ENCODE results near the gene RGN.
"Not testable (repeated sequence)": the region's sequence is repeated elsewhere in the genome, so short reads cannot be mapped to it uniquely, and the experiment has no call there.

The RGN gene

DNA sequence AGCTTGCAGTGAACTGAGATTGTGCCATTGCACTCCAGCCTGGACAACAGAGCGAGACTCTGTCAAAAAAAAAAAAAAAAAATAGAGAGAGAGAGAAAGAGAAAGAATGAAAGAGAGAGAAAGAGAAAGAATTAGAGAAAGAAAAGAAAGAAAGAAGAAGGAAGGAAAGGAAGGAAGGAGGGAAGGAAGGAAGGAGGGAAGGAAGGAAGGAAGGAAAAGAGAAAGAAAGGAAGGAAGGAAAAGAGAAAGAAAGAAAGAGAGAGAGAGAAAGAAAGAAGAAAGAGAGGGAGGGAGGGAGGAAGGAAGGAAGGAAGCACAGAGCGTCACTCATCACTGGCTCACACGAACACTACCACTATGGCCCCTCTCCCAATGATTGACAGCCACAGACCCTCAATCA lies 46.2 kb downstream of the RGN start:
- DNase-seq (ENCODE audit: low read depth): not testable (repeated sequence)

DNA sequence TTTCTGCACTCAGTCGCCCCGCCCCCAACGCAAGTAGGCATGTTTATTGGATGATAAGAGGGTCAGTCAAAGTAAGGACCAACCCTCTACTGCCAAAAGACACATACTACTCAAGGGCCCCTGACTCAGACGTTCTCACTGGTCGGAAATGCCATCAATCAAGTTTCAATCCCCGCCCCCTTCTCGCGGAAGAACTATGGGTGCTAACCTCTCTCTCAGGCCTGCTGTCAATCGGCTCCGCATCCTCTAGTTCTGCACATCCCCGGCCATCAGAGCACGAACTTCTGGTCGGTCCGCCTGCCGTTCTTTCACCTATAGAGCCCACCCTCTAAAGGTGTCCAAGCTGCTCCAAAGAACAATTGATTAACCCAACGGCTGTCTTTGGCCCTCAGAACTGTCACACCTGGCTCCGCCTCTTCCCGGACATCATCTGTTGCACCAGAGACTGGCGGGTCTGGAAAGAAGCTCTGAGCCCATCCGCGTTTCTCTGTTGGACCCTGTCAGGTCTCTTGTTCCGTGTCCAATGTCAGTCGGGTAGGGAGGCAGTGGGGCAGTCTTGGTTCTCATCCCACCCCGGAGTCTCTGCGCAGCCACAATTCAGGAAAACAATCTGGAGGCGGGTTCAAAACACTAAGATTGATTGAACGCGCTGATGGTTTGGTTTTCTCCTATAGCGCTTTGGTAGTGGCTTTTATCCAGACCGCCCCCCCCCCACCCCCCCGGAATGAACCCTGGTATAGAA lies 51.1 kb downstream of the RGN start:
- peak; percentile 96 for DNase-seq (ENCODE audit: low read depth)

DNA sequence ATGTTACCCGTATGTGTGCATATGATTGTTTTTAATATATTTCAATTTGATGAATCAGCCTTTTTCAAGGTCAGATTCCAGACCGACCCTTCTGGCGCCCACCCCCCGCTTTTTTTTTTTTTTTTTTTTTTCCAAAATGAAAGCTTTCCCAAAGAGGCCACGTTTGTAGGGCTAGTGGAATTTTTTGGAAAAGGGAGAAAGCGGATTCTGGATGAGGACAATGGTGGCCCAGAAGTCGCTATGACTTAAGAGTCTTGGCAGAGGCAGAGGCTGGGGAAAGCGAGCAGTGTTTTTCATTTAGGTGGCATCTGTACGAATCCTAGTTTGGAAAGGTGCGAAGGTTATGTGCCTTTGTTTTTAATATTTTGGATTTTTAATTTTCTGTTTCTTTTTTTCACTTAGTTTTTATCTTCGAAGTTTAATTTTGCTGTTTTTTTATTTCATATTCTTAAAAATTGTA lies 51.7 kb downstream of the RGN start:
- no peak for DNase-seq (ENCODE audit: low read depth)

DNA sequence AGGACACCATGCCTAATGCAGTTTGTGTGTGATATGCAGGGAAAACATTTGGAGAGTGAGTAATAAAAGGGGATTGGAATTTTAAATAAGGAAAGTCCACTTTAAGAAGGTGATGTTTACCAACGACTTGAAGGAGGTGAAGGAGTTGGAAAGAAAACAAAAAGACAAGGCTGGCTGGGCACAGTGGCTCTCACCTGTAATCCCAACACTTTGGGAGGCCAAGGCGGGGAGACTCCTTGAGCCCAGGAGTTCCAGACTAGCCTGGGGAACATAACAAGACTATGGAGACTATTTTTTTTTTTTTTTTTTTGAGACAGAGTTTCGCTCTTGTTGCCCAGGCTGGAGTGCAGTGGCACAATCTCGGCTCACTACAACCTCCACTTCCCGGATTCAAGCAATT lies 55.2 kb downstream of the RGN start:
- DNase-seq (ENCODE audit: low read depth): no peak

DNA sequence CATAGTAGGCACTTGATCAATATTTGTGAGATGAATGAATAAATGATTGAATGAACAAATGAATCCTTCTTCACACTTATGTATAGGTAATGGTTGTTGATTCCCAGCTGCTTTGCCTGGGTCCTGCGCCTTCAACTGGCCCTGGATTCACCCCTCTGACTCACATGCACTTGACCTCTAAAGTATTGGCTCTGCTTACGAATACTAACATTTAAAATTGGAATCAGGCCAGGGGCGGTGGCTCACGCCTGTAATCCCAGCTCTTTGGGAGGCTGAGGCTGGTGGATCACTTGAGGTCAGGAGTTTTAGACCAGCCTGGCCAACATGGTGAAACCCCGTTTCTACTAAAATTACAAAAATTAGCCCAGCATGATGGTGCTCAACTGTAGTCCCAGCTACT lies 57.4 kb downstream of the RGN start:
- DNase-seq (ENCODE audit: low read depth): peak; percentile 58

DNA sequence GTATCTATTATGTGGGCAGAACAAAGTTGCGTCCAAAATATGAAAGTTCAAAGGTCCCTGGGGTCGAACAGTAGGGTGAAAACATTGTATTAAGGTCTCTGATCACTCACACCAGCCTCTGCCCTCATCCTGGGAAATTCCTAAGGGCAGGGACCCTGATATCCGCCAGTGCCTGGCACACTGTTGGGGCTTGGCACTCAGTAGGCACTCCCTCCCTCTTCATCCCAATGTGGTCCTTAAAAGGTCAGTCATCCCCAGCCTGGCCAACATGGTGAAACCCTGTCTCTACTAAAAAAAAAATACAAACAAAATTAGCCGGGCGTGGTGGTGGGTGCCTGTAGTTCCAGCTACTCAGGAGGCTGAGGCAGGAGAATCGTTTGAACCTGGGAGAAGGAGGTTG lies 59.9 kb downstream of the RGN start:
- DNase-seq (ENCODE audit: low read depth): no peak
